Esophagus squamous epithelium (tissue), 4 donors: ENCODE measurements around the gene PDLIM5.

Experiments
- POLR2A ChIP-seq, 4 donors: fragments of 450-650 bp; IDR thresholded peaks; one replicate each; pipeline ENCODE4 v1.6.1; 2017; ENCODE audit warnings: antibody characterized with exemption in 4 of 4, mild to moderate bottlenecking in 4 of 4, moderate library complexity in 3 of 4
- TF ChIP-seq, protein P1 (sequence below), 6 experiments: fragments of 450-650 bp in 4 of 6; fragments of 200-600 bp in 2 of 6; sonication (generic) in 2 of 6; IDR thresholded peaks; one replicate each; pipeline ENCODE4 v1.5.1; 2016 to 2019; ENCODE audit warnings: antibody characterized with exemption in 6 of 6, mild to moderate bottlenecking in 4 of 6, moderate library complexity in 4 of 6

DNA sequence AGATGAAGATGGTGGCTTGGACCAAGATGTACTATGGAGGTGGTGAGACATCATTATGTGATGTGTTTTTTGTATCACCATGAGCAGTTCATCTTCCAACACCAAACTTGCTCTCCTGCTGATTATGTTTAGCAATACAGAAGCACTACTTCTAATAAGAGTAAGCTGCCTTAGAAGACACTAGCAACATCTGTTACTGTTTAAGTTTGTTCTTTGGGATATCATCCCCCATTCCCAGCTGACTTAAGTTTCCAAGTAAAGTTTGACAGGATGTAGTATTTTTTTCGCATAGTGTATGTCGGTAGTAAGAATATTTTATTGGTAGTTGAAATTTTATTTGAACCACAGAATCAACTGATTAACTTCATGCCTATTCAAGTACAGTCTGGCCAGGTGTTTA, 182.5 kb downstream of the PDLIM5 start:
- TF ChIP-seq, protein P1, sequence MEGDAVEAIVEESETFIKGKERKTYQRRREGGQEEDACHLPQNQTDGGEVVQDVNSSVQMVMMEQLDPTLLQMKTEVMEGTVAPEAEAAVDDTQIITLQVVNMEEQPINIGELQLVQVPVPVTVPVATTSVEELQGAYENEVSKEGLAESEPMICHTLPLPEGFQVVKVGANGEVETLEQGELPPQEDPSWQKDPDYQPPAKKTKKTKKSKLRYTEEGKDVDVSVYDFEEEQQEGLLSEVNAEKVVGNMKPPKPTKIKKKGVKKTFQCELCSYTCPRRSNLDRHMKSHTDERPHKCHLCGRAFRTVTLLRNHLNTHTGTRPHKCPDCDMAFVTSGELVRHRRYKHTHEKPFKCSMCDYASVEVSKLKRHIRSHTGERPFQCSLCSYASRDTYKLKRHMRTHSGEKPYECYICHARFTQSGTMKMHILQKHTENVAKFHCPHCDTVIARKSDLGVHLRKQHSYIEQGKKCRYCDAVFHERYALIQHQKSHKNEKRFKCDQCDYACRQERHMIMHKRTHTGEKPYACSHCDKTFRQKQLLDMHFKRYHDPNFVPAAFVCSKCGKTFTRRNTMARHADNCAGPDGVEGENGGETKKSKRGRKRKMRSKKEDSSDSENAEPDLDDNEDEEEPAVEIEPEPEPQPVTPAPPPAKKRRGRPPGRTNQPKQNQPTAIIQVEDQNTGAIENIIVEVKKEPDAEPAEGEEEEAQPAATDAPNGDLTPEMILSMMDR (IDR thresholded peaks at IDR 0.05), result no peak
- TF ChIP-seq POLR2A (IDR thresholded peaks at IDR 0.05), result no peak
